NCI-H460 (cell line): ENCODE measurements around the gene RPP14. TPM values are rescaled to one million over a fixed set of nuclear protein-coding genes. Genes with fewer than 3 reads are reported as not detected.
"Not testable (repeated sequence)": the region's sequence is repeated elsewhere in the genome, so short reads cannot be mapped to it uniquely, and the experiment has no call there.

ENCODE experiments used
- DNase-seq: peaks from one replicate; pipeline ENCODE4 v3.0.0-alpha.2; 2016; ENCODE audit warnings: low read depth; ENCODE audit errors: extremely low read depth
- total RNA-seq: library from RNA; depleted of rRNA; stranded (reverse); fragments of >200 nt; shearing (Covaris generic); gene quantifications from 2 replicates; pipeline ENCODE4 v1.2.3, GENCODE V29; 2014

The RPP14 gene
- total RNA-seq, 1 experiment from 2014 or later: 17.8 TPM

- DNase-seq: no peak
Measured at GRCh38 chr3:58329150-58329921, 23.3 kb downstream of the RPP14 start.

- DNase-seq: no peak
Measured at GRCh38 chr3:58329922-58330413, 23.9 kb downstream of the RPP14 start.

- DNase-seq: no peak
Measured at GRCh38 chr3:58331593-58332152, 25.6 kb downstream of the RPP14 start.

- DNase-seq: peak; percentile 45
Measured at GRCh38 chr3:58332575-58333188, 26.6 kb downstream of the RPP14 start, which contains the start of gene PXK. Gene PXK, plus strand, starts transcription at chr3:58332892. Its CDS starts 97 bp downstream, at chr3:58332989.

GRCh38 chr3:58333206-58334012 lies 27.4 kb downstream of the RPP14 start:
- no peak for DNase-seq

GRCh38 chr3:58334013-58334321 lies 27.9 kb downstream of the RPP14 start:
- no peak for DNase-seq

GRCh38 chr3:58334506-58334884 lies 28.4 kb downstream of the RPP14 start:
- no peak for DNase-seq

GRCh38 chr3:58335652-58335947 lies 29.6 kb downstream of the RPP14 start:
- DNase-seq: no peak

GRCh38 chr3:58336135-58336882 lies 30.3 kb downstream of the RPP14 start:
- DNase-seq: no peak

GRCh38 chr3:58337190-58337589 lies 31.1 kb downstream of the RPP14 start:
- DNase-seq: no peak

GRCh38 chr3:58339146-58339545 lies 33.1 kb downstream of the RPP14 start:
- DNase-seq: not testable (repeated sequence)

GRCh38 chr3:58340594-58341244 lies 34.7 kb downstream of the RPP14 start:
- DNase-seq: no peak

- DNase-seq: no peak
Measured at GRCh38 chr3:58341376-58341775, 35.3 kb downstream of the RPP14 start.

GRCh38 chr3:58342676-58343075 lies 36.6 kb downstream of the RPP14 start:
- DNase-seq: no peak

GRCh38 chr3:58345457-58345856 lies 39.4 kb downstream of the RPP14 start:
- DNase-seq: no peak

- no peak for DNase-seq
Measured at GRCh38 chr3:58346368-58346767, 40.3 kb downstream of the RPP14 start.

GRCh38 chr3:58347984-58348383 lies 41.9 kb downstream of the RPP14 start:
- no peak for DNase-seq

- DNase-seq: no peak
Measured at GRCh38 chr3:58349792-58350626, 44.0 kb downstream of the RPP14 start.

- peak; percentile 66 for DNase-seq
Measured at GRCh38 chr3:58350627-58351013, 44.6 kb downstream of the RPP14 start.
